IPS DF 19.7 (cell line): ENCODE measurements around the gene HS6ST3.

Experiments used
- DNase-seq: peaks from one replicate; pipeline ENCODE4 v3.0.0-alpha.2; 2013; ENCODE audit warnings: low read depth, low spot score

HS6ST3 gene

GRCh38 chr13:96783511-96783910 is 693.6 kb downstream of the HS6ST3 start:
- no peak for DNase-seq

- DNase-seq = no peak
Observed at GRCh38 chr13:96785986-96786385, 696.1 kb downstream of the HS6ST3 start.

GRCh38 chr13:96792188-96792587 is 702.3 kb downstream of the HS6ST3 start:
- no peak for DNase-seq

- no peak for DNase-seq
Observed at GRCh38 chr13:96792736-96793403, 703.0 kb downstream of the HS6ST3 start.

- DNase-seq = no peak
Observed at GRCh38 chr13:96793404-96793755, 703.5 kb downstream of the HS6ST3 start.

GRCh38 chr13:96794669-96795068 is 704.8 kb downstream of the HS6ST3 start:
- DNase-seq = no peak

GRCh38 chr13:96795670-96796069 is 705.8 kb downstream of the HS6ST3 start:
- DNase-seq = no peak

- DNase-seq = no peak
Observed at GRCh38 chr13:96796091-96796633, 706.3 kb downstream of the HS6ST3 start.

GRCh38 chr13:96797136-96797535 is 707.2 kb downstream of the HS6ST3 start:
- no peak for DNase-seq

- no peak for DNase-seq
Observed at GRCh38 chr13:96803456-96804100, 713.7 kb downstream of the HS6ST3 start.

GRCh38 chr13:96804174-96804573 is 714.3 kb downstream of the HS6ST3 start:
- no peak for DNase-seq

GRCh38 chr13:96806746-96807145 is 716.8 kb downstream of the HS6ST3 start:
- no peak for DNase-seq

GRCh38 chr13:96809366-96810096 is 719.6 kb downstream of the HS6ST3 start:
- DNase-seq = no peak

- DNase-seq = no peak
Observed at GRCh38 chr13:96810104-96810503, 720.2 kb downstream of the HS6ST3 start.

- DNase-seq = no peak
Observed at GRCh38 chr13:96811049-96811448, 721.1 kb downstream of the HS6ST3 start.

GRCh38 chr13:96816261-96816660 is 726.4 kb downstream of the HS6ST3 start:
- no peak for DNase-seq

- no peak for DNase-seq
Observed at GRCh38 chr13:96816874-96817273, 727.0 kb downstream of the HS6ST3 start.

- DNase-seq = no peak
Observed at GRCh38 chr13:96817336-96817941, 727.5 kb downstream of the HS6ST3 start.

GRCh38 chr13:96819375-96819774 is 729.5 kb downstream of the HS6ST3 start:
- DNase-seq = no peak

- no peak for DNase-seq
Observed at GRCh38 chr13:96821381-96821780, 731.5 kb downstream of the HS6ST3 start.

GRCh38 chr13:96821971-96822370 is 732.1 kb downstream of the HS6ST3 start:
- DNase-seq = no peak

- no peak for DNase-seq
Observed at GRCh38 chr13:96822895-96823294, 733.0 kb downstream of the HS6ST3 start.
